Diencephalon (tissue), 1 donor: ENCODE results near the gene SENP1. TPM values are rescaled to one million over a fixed set of nuclear protein-coding genes. Genes with fewer than 3 reads are reported as not detected.

Experiments used
- small RNA-seq: library from RNA; depleted of rRNA; stranded (forward); fragments of <200 nt; gene quantifications from one replicate; pipeline ENCODE3, GENCODE V24; 2014
- total RNA-seq: library from RNA; depleted of rRNA; stranded (reverse); fragments of >200 nt; gene quantifications from one replicate; pipeline ENCODE4 v1.2.3, GENCODE V29; 2014

SENP1 gene
- total RNA-seq: 28.6 TPM

DNA sequence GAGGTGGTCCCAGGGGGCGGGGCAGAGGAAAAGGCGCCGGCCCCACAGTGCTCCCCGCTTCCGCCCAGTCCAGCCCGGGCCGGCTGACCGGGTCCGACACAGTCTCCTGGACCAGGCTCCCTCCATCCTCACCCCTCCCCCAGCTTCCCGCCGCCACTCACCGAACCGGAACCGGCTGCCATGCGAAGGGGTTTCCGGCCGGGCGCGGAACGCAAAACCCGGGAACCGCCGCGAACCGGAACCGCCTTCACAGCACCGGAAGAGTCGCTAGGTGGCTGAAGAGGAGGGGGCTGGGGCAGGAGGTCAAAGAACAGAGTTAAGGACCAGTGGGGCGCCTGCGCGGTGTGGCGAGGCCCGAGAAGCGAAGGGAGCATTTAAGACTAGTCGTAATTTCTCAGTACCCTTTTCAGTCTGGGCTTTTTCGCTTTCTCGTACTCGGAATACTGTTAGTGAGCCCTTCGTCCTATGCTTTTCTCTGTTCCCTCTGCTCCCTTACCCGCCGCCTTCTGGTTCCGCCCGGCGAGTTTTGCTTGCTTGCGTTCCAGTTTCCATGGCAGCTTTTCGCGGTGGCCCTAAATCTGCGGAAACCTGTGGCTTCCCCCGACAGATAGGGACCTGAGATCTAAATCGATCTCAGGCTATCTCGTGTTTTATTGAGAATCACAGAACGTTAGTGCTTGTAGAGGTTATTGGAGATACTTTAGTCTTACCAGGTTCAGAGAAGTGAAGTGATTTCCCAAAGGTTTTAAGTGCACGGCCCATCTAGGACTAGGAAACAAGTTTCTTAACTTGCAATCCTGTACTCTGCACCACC is at the start of gene SENP1:
Gene SENP1, minus strand, starts transcription at position 213 of the 814 bp plus-strand sequence. CDS start 4,607 bp downstream, outside the sequence.

DNA sequence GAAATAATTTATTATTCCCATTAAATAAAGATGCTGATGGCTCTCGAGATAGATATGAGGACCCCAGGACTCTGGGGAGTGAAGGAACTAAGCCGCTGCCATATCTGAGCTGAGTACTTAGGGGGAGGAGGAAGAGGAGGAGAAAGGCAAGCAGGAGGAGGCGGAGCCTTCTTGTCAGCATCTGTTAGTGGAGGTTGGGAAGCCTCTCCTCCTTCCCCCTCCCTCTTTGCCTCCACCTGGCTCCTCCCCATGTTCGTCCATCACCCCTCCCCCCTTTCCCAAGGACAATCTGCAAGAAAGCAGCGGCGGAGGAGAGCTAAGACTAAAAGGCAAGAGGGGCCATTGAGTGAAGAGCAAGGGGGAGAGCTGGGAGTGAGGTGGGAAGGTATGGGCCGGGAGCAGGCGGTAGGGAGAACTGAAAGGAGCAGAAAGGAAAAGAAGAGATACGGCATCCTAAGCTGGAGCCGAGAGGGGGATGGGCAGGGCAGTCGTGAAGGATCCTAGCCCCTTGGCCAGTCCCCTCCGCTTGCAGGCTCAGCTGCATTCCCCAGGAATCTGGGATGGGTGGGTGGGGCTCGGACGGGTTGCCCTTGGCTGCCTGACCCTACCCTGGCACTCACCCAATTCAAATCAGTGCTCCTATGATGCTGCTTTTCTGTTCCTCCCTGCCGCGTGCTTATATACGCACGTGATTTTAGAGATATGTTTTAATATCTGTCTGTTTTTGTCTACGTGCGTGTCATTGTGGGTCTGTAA is 13.4 kb upstream of the SENP1 start, which contains the start of gene PFKM:
Gene PFKM, plus strand, starts transcription at position 287 of the 756 bp plus-strand sequence. CDS start 3,411 bp downstream, outside the sequence.

DNA sequence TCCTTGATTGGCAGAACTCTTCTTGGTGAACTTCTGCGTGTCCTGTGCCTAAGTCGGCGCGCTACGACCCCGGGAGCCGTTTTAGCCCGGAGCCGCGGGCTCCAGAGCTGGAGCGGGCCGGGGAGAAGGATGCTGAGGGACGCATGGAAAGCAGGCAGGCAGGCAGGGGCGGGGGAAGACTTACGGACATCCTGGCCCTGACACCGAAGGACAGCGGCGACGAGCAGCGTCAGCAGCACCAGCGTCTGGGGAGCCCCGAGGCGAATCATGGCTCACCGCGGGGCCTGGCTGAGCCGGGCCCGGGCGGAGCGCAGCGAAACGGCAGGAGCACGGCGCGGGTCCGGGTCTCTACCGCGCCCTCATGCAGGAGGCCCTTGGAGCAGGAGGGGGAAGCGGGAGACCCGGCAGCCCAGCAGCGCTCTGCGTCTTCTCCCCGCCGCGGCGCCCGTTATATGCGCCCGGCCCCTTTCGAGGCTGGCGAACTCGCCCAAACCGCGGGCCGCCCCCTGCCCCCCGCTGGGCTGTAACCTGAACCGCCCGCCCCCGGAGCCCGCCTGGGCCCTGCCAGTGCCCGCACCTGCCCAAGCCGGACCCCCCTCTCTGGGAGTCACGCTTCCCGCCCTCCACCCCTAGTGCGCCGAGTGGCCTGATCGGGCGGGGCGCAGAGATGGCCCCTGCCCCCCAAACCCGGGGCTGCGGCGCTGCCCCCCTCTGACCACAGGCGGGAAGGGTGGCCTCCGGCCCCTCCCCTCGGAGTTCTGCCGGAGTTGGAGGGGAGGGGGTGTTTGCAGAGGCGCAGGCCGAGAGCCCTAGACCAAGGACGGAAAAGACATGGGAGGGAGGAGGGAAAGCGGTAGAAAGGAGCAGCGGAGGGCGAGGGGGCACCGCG is 101.6 kb downstream of the SENP1 start, which contains the start of gene COL2A1:
Gene COL2A1, minus strand, starts transcription at position 424 of the 889 bp plus-strand sequence. Its CDS starts 155 bp downstream, at position 269.

Small RNAs within 50 kb of the gene (small RNA-seq; reads per million reads assigned to genes)
- gene MIR6505: 1.0 reads per million, percentile 77 among the genes with 10 or more reads in this experiment
- gene RNU6-1203P: not detected

Other genes starting within 250 kb of the SENP1 start
- 0.23 TPM for gene VDR, start 201.1 kb downstream of the SENP1 start, total RNA-seq
- gene TMEM106C, start 142.5 kb downstream of the SENP1 start, total RNA-seq: 92.5 TPM
- 2.5 TPM for gene COL2A1, start 101.6 kb downstream of the SENP1 start, total RNA-seq
- gene PFKM, start 13.3 kb upstream of the SENP1 start, total RNA-seq: 114 TPM
- gene ASB8, start 51.4 kb upstream of the SENP1 start, total RNA-seq: 37.1 TPM
- 30.9 TPM for gene CCDC184, start 77.6 kb upstream of the SENP1 start, total RNA-seq
- gene OR10AD1, start 97.2 kb upstream of the SENP1 start, total RNA-seq: not detected
- 42.4 TPM for gene ZNF641, start 244.8 kb upstream of the SENP1 start, total RNA-seq